Heart right ventricle (tissue), 16 donors: ENCODE data around the gene TMC2. TPM values are rescaled to one million over a fixed set of nuclear protein-coding genes. Genes with fewer than 3 reads are reported as not detected.

ENCODE experiments used
- ATAC-seq, 8 donors: fragments of 200-7000 bp; cut with Tn5 transposase; one replicate each; pipeline ENCODE4 v1.9.1; 2020; ENCODE audit warnings: mild to moderate bottlenecking in 8 of 8, moderate library complexity in 8 of 8, moderate number of reproducible peaks in 1 of 8
- DNase-seq, 2 donors: peaks; one replicate each; pipeline ENCODE4 v3.0.0-alpha.2; 2020
- H3K27ac ChIP-seq, 10 donors: fragments of 200-600 bp; sonication (generic) in 2 of 10; one replicate each; pipeline versions ENCODE4 v1.5.0 to v1.8.0; 2020 to 2022; ENCODE audit warnings: mild to moderate bottlenecking in 3 of 10
- H3K27me3 ChIP-seq, 7 donors: fragments of 200-600 bp; one replicate each; pipeline ENCODE4 v1.8.0; 2021 to 2022; ENCODE audit warnings: mild to moderate bottlenecking in 2 of 7
- H3K36me3 ChIP-seq, 9 donors: fragments of 200-600 bp; sonication (generic) in 1 of 9; one replicate each; pipeline versions ENCODE4 v1.5.0 to v1.8.0; 2020 to 2022; ENCODE audit warnings: mild to moderate bottlenecking in 2 of 9
- H3K4me1 ChIP-seq, 9 donors: fragments of 200-600 bp; sonication (generic) in 1 of 9; one replicate each; pipeline versions ENCODE4 v1.5.0 to v1.8.0; 2020 to 2022; ENCODE audit warnings: mild to moderate bottlenecking in 4 of 9
- H3K4me3 ChIP-seq, 10 donors: fragments of 200-600 bp; sonication (generic) in 2 of 10; one replicate each; pipeline versions ENCODE4 v1.5.0 to v1.8.0; 2020 to 2022; ENCODE audit warnings: mild to moderate bottlenecking in 7 of 10, moderate library complexity in 2 of 10
- H3K9me3 ChIP-seq, 11 donors: fragments of 200-600 bp in 10 of 11; sonication (generic) in 2 of 11; one replicate each; pipeline versions ENCODE4 v1.5.0 to v1.8.0; 2013 to 2022; ENCODE audit warnings: mild to moderate bottlenecking in 2 of 11, control low read depth in 1 of 11, moderate library complexity in 1 of 11
- WGBS, 2 donors: extraction: QIAGEN DNeasy Blood & Tissue Kit; methylation state at CpG; one replicate each; pipeline ENCODE4 v1.1.7; 2013; ENCODE audit warnings: inconsistent platforms in 1 of 2; 5-methylcytosine and 5-hydroxymethylcytosine counted together
- intact Hi-C, 10 donors: fragments of 100-400 bp; cut with DNase I; formaldehyde crosslinking; loops; one replicate each; pipeline versions ENCODE4 v1.11.1 to v1.14.2; 2022
- polyA plus RNA-seq, 2 donors: library from polyadenylated mRNA; stranded (reverse); fragments of 200-250 nt; gene quantifications; one replicate each; pipeline ENCODE4 v1.2.3, GENCODE V29; 2013
- total RNA-seq, 10 donors: library from RNA; stranded (reverse); fragmentation: NEBNext Ultra II Directional in 3 of 10; extraction: Animal tissue kit (Norgen Biotek cat#: 25700) in 3 of 10; gene quantifications; one replicate each; pipeline versions ENCODE4 v1.2.1 to v1.2.4, GENCODE V29; 2021 to 2023
- TF ChIP-seq, protein P1 (sequence below), 9 donors: fragments of 200-600 bp; sonication (generic) in 2 of 9; IDR thresholded peaks; one replicate each; pipeline versions ENCODE4 v1.5.0 to v1.8.0; 2021 to 2022; ENCODE audit warnings: antibody characterized with exemption in 9 of 9, mild to moderate bottlenecking in 5 of 9, moderate library complexity in 1 of 9
- donor health status: Arrhythmogenic right ventricular cardiomyopathy.
- donor health status: ischemic (EF 13 %, LVEDD 7.1; RV severe dilation, severe dysfunction).
- donor health status: healthy with polysubstance abuse.
- donor health status: DM: no; HTN: yes; CAD: no.
- donor health status: DM: no; HTN: no; CAD: no.
- donor health status: ischemic (EF 25% LVEDD 6.9; RV normal size, moderate dysfunction).
- donor health status: ischemic (EF 25% LVEDD 5.7; RV mildly dilated, moderate dysfunction).
- donor health status: healthy.
- donor health status: DM: yes; HTN: yes; CAD: no.
- donor health status: Ischemic cardiomyopathy.
- donor health status: ischemic (EF 35%, LVEDD 5.7; RV mildly dilated, moderate dysfunction).
- donor health status: nonischemic (EF 11% LVEDD 7.7; RV severe dilation, severe dysfunction).
- donor health status: DM: yes; HTN: yes; CAD: no.
- donor health status: PGD.
- donor health status: ischemic (EF 29% LVEDD 5.4; RV normal size, mild dysfunction).
- donor health status: nonischemic (EF 23%, LVEDD 6.1; RV moderate dilation, normal function).

Gene TMC2
- total and polyA plus RNA-seq, 12 donors, result 0.20 TPM; not detected in 11

DNA sequence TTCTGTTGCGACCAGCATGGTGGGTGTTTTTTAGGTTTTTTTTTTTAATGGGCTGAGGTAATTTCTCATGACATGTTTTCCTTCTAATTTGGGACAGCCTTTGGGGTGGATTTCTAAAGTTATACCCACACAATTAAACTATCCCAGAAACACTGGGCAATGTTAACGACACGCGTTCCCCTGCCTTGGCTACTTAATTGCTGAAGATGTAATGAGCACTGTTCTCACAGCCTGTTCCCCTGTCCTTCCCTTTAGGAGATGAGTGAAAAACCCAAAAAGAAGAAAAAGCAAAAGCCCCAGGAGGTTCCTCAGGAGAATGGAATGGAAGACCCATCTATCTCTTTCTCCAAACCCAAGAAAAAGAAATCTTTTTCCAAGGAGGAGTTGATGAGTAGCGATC is 121.3 kb downstream of the TMC2 start:
- no peak overlapping the region for H3K27ac ChIP-seq
- peaks cover 12 to 92% (median 74%) of the 10 kb centered on the region in 9 donors for H3K36me3 ChIP-seq
- intact Hi-C loops, result no loop called here
- no peaks in the 10 kb centered on the region for H3K27me3 ChIP-seq
- no peaks in the 10 kb centered on the region for H3K9me3 ChIP-seq
- no peak for ATAC-seq
- TF ChIP-seq, protein P1, sequence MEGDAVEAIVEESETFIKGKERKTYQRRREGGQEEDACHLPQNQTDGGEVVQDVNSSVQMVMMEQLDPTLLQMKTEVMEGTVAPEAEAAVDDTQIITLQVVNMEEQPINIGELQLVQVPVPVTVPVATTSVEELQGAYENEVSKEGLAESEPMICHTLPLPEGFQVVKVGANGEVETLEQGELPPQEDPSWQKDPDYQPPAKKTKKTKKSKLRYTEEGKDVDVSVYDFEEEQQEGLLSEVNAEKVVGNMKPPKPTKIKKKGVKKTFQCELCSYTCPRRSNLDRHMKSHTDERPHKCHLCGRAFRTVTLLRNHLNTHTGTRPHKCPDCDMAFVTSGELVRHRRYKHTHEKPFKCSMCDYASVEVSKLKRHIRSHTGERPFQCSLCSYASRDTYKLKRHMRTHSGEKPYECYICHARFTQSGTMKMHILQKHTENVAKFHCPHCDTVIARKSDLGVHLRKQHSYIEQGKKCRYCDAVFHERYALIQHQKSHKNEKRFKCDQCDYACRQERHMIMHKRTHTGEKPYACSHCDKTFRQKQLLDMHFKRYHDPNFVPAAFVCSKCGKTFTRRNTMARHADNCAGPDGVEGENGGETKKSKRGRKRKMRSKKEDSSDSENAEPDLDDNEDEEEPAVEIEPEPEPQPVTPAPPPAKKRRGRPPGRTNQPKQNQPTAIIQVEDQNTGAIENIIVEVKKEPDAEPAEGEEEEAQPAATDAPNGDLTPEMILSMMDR (IDR thresholded peaks at IDR 0.05), result no peak
- no peak for DNase-seq
- H3K4me3 ChIP-seq, result no peak overlapping the region
- WGBS, 2 donors, result 73 to 87% methylated on average over 5 of the region's 5 CpGs
- peaks cover 3 to 25% (median 17%) of the 10 kb centered on the region in 9 donors for H3K4me1 ChIP-seq

DNA sequence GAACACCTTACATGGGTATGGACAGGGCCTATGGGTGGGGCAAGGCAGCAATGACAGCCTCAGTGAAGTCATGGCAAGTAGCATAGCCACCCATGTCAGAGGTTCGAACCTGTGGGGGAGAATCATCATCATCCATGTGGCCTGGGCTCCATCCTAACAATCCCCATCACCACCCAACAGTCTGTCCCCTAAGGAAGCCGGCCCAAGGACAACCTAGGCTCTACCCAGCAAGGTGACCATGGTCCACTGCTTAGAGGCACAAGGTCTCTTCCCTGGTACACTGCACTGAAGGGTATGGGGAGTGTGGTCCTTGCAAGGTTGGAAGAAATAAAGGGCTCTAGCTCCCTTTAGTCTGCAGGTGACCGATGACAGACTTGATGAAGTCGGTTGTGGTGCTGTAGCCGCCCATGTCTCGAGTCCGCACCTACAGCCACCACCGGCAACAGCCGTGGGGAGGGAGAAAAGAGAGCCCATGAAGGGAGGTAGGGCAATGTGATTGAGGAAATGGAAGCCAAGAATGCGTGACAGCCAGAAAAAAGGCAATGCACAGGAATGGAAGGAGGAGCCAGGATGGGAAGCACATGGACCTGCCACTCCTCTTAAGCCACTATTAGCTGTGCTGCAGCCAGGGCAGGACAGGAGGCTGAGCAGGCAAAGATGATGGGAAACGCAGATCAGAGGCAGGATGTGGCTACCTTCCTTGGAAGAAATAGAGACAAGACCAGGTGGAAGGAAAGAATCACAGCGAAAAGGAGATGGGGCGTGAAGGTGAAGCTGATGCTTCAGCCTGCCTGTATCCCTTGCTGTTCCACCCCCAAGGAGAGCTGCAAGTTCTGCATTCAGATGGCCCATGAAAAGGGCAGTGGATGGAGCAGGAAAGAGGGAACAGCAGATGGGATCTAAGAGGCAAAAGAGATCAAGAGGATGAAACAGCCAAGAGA is 122.3 kb downstream of the TMC2 start:
- Histone ChIP-seq H3K27me3 (no peaks in the 10 kb centered on the region), H3K4me3 (no peak overlapping the region), H3K9me3 (no peaks in the 10 kb centered on the region), H3K36me3 (peaks cover 12 to 96% (median 74%) of the 10 kb centered on the region in 9 donors), H3K27ac (no peak overlapping the region), H3K4me1 (peaks cover under 1 to 27% (median 19%) of the 10 kb centered on the region in 9 donors)
- intact Hi-C loops, result no loop called here
- 74 to 83% methylated on average over 13 of the region's 13 CpGs for WGBS, 2 donors
- no peak for DNase-seq
- TF ChIP-seq, protein P1 (IDR thresholded peaks at IDR 0.05), result no peak
- ATAC-seq, result peak in 1 of 8 donors; percentile 14

DNA sequence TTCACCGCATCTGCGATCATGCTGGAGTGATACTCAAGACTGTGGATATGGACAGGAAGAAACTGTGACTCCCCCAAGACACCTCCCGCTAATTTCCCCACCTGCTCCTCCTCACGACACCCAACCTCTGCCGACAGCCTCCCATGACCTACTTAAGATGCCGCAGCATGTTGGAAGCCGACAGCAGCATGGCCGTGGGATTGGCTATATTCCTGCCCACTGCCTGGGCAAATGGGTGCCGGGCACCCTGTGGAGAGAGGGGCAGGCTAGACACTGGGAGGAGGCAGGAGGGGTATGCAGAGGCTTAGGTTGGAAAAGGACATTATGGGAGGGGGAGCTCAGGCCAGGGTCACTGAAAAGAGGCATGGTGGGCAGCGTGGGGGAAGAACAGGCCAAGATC is 123.2 kb downstream of the TMC2 start:
- TF ChIP-seq, protein P1 (IDR thresholded peaks at IDR 0.05), result no peak
- no peaks in the 10 kb centered on the region for H3K9me3 ChIP-seq
- intact Hi-C loops, result no loop called here
- H3K4me1 ChIP-seq, result peaks cover 0 to 21% (median 13%) of the 10 kb centered on the region in 9 donors
- ATAC-seq (no peak), DNase-seq (no peak)
- WGBS, 2 donors, result 86 to 89% methylated on average over 10 of the region's 10 CpGs
- H3K27ac ChIP-seq, result no peak overlapping the region
- no peaks in the 10 kb centered on the region for H3K27me3 ChIP-seq
- peaks cover 12 to 87% (median 67%) of the 10 kb centered on the region in 9 donors for H3K36me3 ChIP-seq
- no peak overlapping the region for H3K4me3 ChIP-seq

GRCh38 chr20:2663364-2663886 is 127.1 kb downstream of the TMC2 start:
- H3K4me1 ChIP-seq, result peaks cover 0 to 23% (median 14%) of the 10 kb centered on the region in 9 donors
- ATAC-seq (peak in 5 of 8 donors; percentile 3 to 36 (median 4)), DNase-seq (no peak)
- peak overlapping the region; percentile 55 to 98 (median 90) for H3K27ac ChIP-seq
- intact Hi-C loops, result loop anchor here in 1 of 10 donors (10.0 kb wide), 1 partner anchor 181 kb away; the partner anchor contains the start of genes PCED1A and VPS16
- H3K4me3 ChIP-seq, result peak overlapping the region; percentile 71 to 94 (median 82)
- H3K27me3 ChIP-seq, result no peaks in the 10 kb centered on the region
- 6 to 7% methylated on average over 12 to 13 of the region's 13 CpGs for WGBS, 2 donors
- TF ChIP-seq, protein P1 (IDR thresholded peaks at IDR 0.05), result no peak
- H3K36me3 ChIP-seq, result peaks cover 0 to 49% (median 30%) of the 10 kb centered on the region in 9 donors
- no peaks in the 10 kb centered on the region for H3K9me3 ChIP-seq
